ENCODE results near the gene SELENBP1.
"Not testable (repeated sequence)": the region's sequence is repeated elsewhere in the genome, so short reads cannot be mapped to it uniquely, and the experiment has no call there.

The SELENBP1 gene

GRCh38 chr1:151372058-151372934 is at the start of gene SELENBP1:
TSS of gene SELENBP1 (minus strand) at chr1:151372705. CDS start at chr1:151372641, 64 bp downstream.
- DNase-seq: peak; percentile 83

GRCh38 chr1:151419819-151420218 is 47.3 kb upstream of the SELENBP1 start:
- no peak for DNase-seq

- no peak for DNase-seq
Observed at GRCh38 chr1:151418081-151418480, 45.6 kb upstream of the SELENBP1 start.

GRCh38 chr1:151416231-151416630 is 43.7 kb upstream of the SELENBP1 start:
- no peak for DNase-seq

- DNase-seq: no peak
Observed at GRCh38 chr1:151411884-151412283, 39.4 kb upstream of the SELENBP1 start.

GRCh38 chr1:151408891-151409290 is 36.4 kb upstream of the SELENBP1 start:
- no peak for DNase-seq

GRCh38 chr1:151407304-151407703 is 34.8 kb upstream of the SELENBP1 start:
- DNase-seq: no peak

GRCh38 chr1:151406176-151406575 is 33.7 kb upstream of the SELENBP1 start:
- no peak for DNase-seq

GRCh38 chr1:151405187-151405951 is 32.9 kb upstream of the SELENBP1 start:
- no peak for DNase-seq

- no peak for DNase-seq
Observed at GRCh38 chr1:151403612-151404011, 31.1 kb upstream of the SELENBP1 start.

GRCh38 chr1:151402764-151403163 is 30.3 kb upstream of the SELENBP1 start:
- no peak for DNase-seq

GRCh38 chr1:151401860-151402259 is 29.4 kb upstream of the SELENBP1 start:
- no peak for DNase-seq

- no peak for DNase-seq
Observed at GRCh38 chr1:151401125-151401788, 28.8 kb upstream of the SELENBP1 start.

GRCh38 chr1:151399324-151400171 is 27.0 kb upstream of the SELENBP1 start, which contains the start of gene PSMB4:
TSS of gene PSMB4 (plus strand) at chr1:151399573. CDS start at chr1:151399588, 15 bp downstream.
- DNase-seq: peak; percentile 87

- not testable (repeated sequence) for DNase-seq
Observed at GRCh38 chr1:151396265-151396664, 23.8 kb upstream of the SELENBP1 start.

GRCh38 chr1:151393583-151393982 is 21.1 kb upstream of the SELENBP1 start:
- DNase-seq: no peak

- no peak for DNase-seq
Observed at GRCh38 chr1:151391079-151391563, 18.6 kb upstream of the SELENBP1 start.

GRCh38 chr1:151390221-151391078 is 17.9 kb upstream of the SELENBP1 start:
- DNase-seq: not testable (repeated sequence)

- DNase-seq: no peak
Observed at GRCh38 chr1:151386002-151386401, 13.5 kb upstream of the SELENBP1 start.

GRCh38 chr1:151384584-151384983 is 12.1 kb upstream of the SELENBP1 start:
- no peak for DNase-seq

Measured in right forelimb (tissue), 1 donor.